ENCODE data around the gene SMAD6. TPM values are rescaled to one million over a fixed set of nuclear protein-coding genes. Genes with fewer than 3 reads are reported as not detected.

The SMAD6 gene
- total and polyA plus RNA-seq, 9 of the 15 experiments (the other 6 are each of a cell fraction or from before 2014, with no cell fraction given) = 0.10 to 15.5 (median 3.7) TPM

GRCh38 chr15:66767240-66767659 is 65.2 kb downstream of the SMAD6 start:
- H3K36me3 ChIP-seq (ENCODE audit: control insufficient read depth, insufficient read depth, low read length) = no peaks in the 10 kb centered on the region
- H3K4me2 ChIP-seq (ENCODE audit: insufficient read depth, low read length) = no peak overlapping the region
- DNase-seq (ENCODE audit: extremely low read depth in 1 of 4, low spot score in 3 of 4) (no peak), ATAC-seq (no peak), FAIRE-seq (no peak)
- intact Hi-C loops (cut with micrococcal nuclease) (no loop called here), in situ Hi-C loops (cut with MboI) (no loop called here)
- WGBS (ENCODE audit: insufficient coverage, low coverage, missing lambda C conversion rate) = 94% methylated on average over 3 of the region's 3 CpGs
- no peaks in the 10 kb centered on the region for H3K27me3 ChIP-seq (ENCODE audit: control insufficient read depth in 2 of 2, insufficient read depth in 2 of 2, low read length in 2 of 2)
- POLR2A ChIA-PET = interaction anchor here (0.7 to 0.8 kb wide), 2 partner anchors 8 to 17 kb away, joined by 3 to 5 read pairs; no protein-coding TSS in a partner anchor
- BruUV-seq (replicated peaks) = no TSS peak
- no peak overlapping the region for H2AFZ ChIP-seq (ENCODE audit: low read depth, low read length)
- H3K9me3 ChIP-seq (replicated peaks; ENCODE audit: control insufficient read depth, insufficient read depth, low read depth, low read length) = no peaks in the 10 kb centered on the region
- CTCF ChIA-PET (ENCODE audit: low intra/inter-chr PET ratio) = no interaction called here
- H3K27ac ChIP-seq (ENCODE audit: extremely low read depth, low read depth, low read length) = no peak overlapping the region
- peaks cover 4% of the 10 kb centered on the region; the same call in 2 of the 3 replicates for H3K79me2 ChIP-seq (ENCODE audit: control insufficient read depth, insufficient read depth, low read length)
- H3K9me1 ChIP-seq (ENCODE audit: control insufficient read depth, insufficient read depth, low read length) = no peaks in the 10 kb centered on the region
- H3K9ac ChIP-seq (ENCODE audit: insufficient read depth in 1 of 2, low read depth in 2 of 2, low read length in 2 of 2) = no peak overlapping the region
- no peak overlapping the region for H3K4me3 ChIP-seq
- peaks cover 22% of the 10 kb centered on the region for H4K20me1 ChIP-seq (replicated peaks; ENCODE audit: control insufficient read depth, insufficient read depth, low read length)
- peaks cover 17 to 18% of the 10 kb centered on the region in 2 experiments for H3K4me1 ChIP-seq (replicated peaks in 1 of 2; ENCODE audit: control insufficient read depth in 2 of 2, insufficient read depth in 2 of 2, low read length in 2 of 2)
- TF ChIP-seq RHOXF2B (CRISPR knock-in tag; conservative IDR thresholded peaks at IDR 0.05) = no peak
- TF ChIP-seq ZNF23 (CRISPR knock-in tag; IDR thresholded peaks at IDR 0.05) = no peak
- no peak for TF ChIP-seq MCM2 (IDR thresholded peaks at IDR 0.05; ENCODE audit: low read depth)
- TF ChIP-seq ATF1 (CRISPR knock-in tag; IDR thresholded peaks at IDR 0.05) = no peak
- TF ChIP-seq ATF1 (tag; IDR thresholded peaks at IDR 0.05) = no peak
- TF ChIP-seq NUFIP1 (IDR thresholded peaks at IDR 0.05; ENCODE audit: partially characterized antibody) = no peak
- no peak for TF ChIP-seq DNMT1 (IDR thresholded peaks at IDR 0.05)
- TF ChIP-seq LARP7 (IDR thresholded peaks at IDR 0.05) = no peak
- TF ChIP-seq CREB5 (CRISPR knock-in tag; IDR thresholded peaks at IDR 0.05) = no peak
- no peak for TF ChIP-seq POLR2AphosphoS5 (IDR thresholded peaks at IDR 0.05; ENCODE audit: control insufficient read depth, insufficient read depth, low read depth, low read length)
- TF ChIP-seq TAL1 (IDR thresholded peaks at IDR 0.05) = no peak
- no peak for TF ChIP-seq HMGN3 (IDR thresholded peaks at IDR 0.05; ENCODE audit: borderline replicate concordance, extremely low read depth, insufficient read length, low read depth, low read length)
- no peak for TF ChIP-seq RNF219 (CRISPR knock-in tag; IDR thresholded peaks at IDR 0.05)
- TF ChIP-seq PHTF2 (CRISPR knock-in tag; IDR thresholded peaks at IDR 0.05) = no peak
- TF ChIP-seq KAT7 (CRISPR knock-in tag; IDR thresholded peaks at IDR 0.05; ENCODE audit: borderline replicate concordance) = no peak
- no peak for TF ChIP-seq ZBTB26 (CRISPR knock-in tag; IDR thresholded peaks at IDR 0.05)
- TF ChIP-seq CC2D1A (IDR thresholded peaks at IDR 0.05) = no peak

Measured in K562 (cell line).